ENCODE results near the gene UBR4.

Gene UBR4

GRCh38 chr1:19057182-19057779 is 152.8 kb downstream of the UBR4 start:
- Histone ChIP-seq H3K27ac (no peak overlapping the region), H3K36me3 (ENCODE audit: control insufficient read depth, insufficient read depth, low read length) (no peaks in the 10 kb centered on the region), H3K4me2 (ENCODE audit: low read length) (no peak overlapping the region), H3K4me3 (ENCODE audit: low read depth, low read length) (no peak overlapping the region), H2AFZ (no peak overlapping the region), H3K27me3 (ENCODE audit: control insufficient read depth, insufficient read depth, low read length) (no peaks in the 10 kb centered on the region), H3K9me3 (ENCODE audit: control insufficient read depth, low read length) (no peaks in the 10 kb centered on the region), H3K79me2 (no peaks in the 10 kb centered on the region), H3K4me1 (no peaks in the 10 kb centered on the region), H3K9ac (no peak overlapping the region)
- TF ChIP-seq CTCF (IDR thresholded peaks at IDR 0.05): no peak

- TF ChIP-seq CTCF (IDR thresholded peaks at IDR 0.05): no peak
Observed at GRCh38 chr1:19055701-19056100, 154.4 kb downstream of the UBR4 start.

GRCh38 chr1:19055001-19055400 is 155.1 kb downstream of the UBR4 start:
- no peak overlapping the region for H3K4me2 ChIP-seq (ENCODE audit: low read length)
- H3K4me3 ChIP-seq (ENCODE audit: low read depth, low read length): no peak overlapping the region
- H3K27me3 ChIP-seq (ENCODE audit: control insufficient read depth, insufficient read depth, low read length): no peaks in the 10 kb centered on the region
- no peak overlapping the region for H3K27ac ChIP-seq
- no peaks in the 10 kb centered on the region for H3K36me3 ChIP-seq (ENCODE audit: control insufficient read depth, insufficient read depth, low read length)
- no peaks in the 10 kb centered on the region for H3K4me1 ChIP-seq
- no peak for TF ChIP-seq CTCF (IDR thresholded peaks at IDR 0.05)
- H2AFZ ChIP-seq: no peak overlapping the region
- no peaks in the 10 kb centered on the region for H3K79me2 ChIP-seq
- H3K9ac ChIP-seq: no peak overlapping the region
- no peaks in the 10 kb centered on the region for H3K9me3 ChIP-seq (ENCODE audit: control insufficient read depth, low read length)

More at GRCh38 chr1:19055701-19056100, 154.4 kb downstream of the UBR4 start:
- no peaks in the 10 kb centered on the region for H3K4me1 ChIP-seq
- no peaks in the 10 kb centered on the region for H3K79me2 ChIP-seq
- H3K27me3 ChIP-seq (ENCODE audit: control insufficient read depth, insufficient read depth, low read length): no peaks in the 10 kb centered on the region
- no peak overlapping the region for H3K4me3 ChIP-seq (ENCODE audit: low read depth, low read length)
- no peak overlapping the region for H3K4me2 ChIP-seq (ENCODE audit: low read length)
- H2AFZ ChIP-seq: no peak overlapping the region
- no peaks in the 10 kb centered on the region for H3K36me3 ChIP-seq (ENCODE audit: control insufficient read depth, insufficient read depth, low read length)
- H3K27ac ChIP-seq: no peak overlapping the region
- no peak overlapping the region for H3K9ac ChIP-seq
- H3K9me3 ChIP-seq (ENCODE audit: control insufficient read depth, low read length): no peaks in the 10 kb centered on the region

- no peak overlapping the region for H3K4me2 ChIP-seq (ENCODE audit: low read length)
- no peaks in the 10 kb centered on the region for H3K27me3 ChIP-seq (ENCODE audit: control insufficient read depth, insufficient read depth, low read length)
- no peaks in the 10 kb centered on the region for H3K4me1 ChIP-seq
- no peaks in the 10 kb centered on the region for H3K79me2 ChIP-seq
- H3K9me3 ChIP-seq (ENCODE audit: control insufficient read depth, low read length): no peaks in the 10 kb centered on the region
- no peak for TF ChIP-seq CTCF (IDR thresholded peaks at IDR 0.05)
- H3K4me3 ChIP-seq (ENCODE audit: low read depth, low read length): no peak overlapping the region
- H3K9ac ChIP-seq: no peak overlapping the region
- H2AFZ ChIP-seq: no peak overlapping the region
- H3K36me3 ChIP-seq (ENCODE audit: control insufficient read depth, insufficient read depth, low read length): no peaks in the 10 kb centered on the region
- no peak overlapping the region for H3K27ac ChIP-seq
Observed at GRCh38 chr1:19054216-19054615, 155.8 kb downstream of the UBR4 start.

- Histone ChIP-seq H3K27me3 (ENCODE audit: control insufficient read depth, insufficient read depth, low read length) (no peaks in the 10 kb centered on the region), H3K9ac (no peak overlapping the region), H2AFZ (no peak overlapping the region), H3K9me3 (ENCODE audit: control insufficient read depth, low read length) (no peaks in the 10 kb centered on the region), H3K4me2 (ENCODE audit: low read length) (no peak overlapping the region), H3K4me3 (ENCODE audit: low read depth, low read length) (no peak overlapping the region), H3K4me1 (no peaks in the 10 kb centered on the region), H3K79me2 (no peaks in the 10 kb centered on the region), H3K36me3 (ENCODE audit: control insufficient read depth, insufficient read depth, low read length) (no peaks in the 10 kb centered on the region), H3K27ac (no peak overlapping the region)
- no peak for TF ChIP-seq CTCF (IDR thresholded peaks at IDR 0.05)
Observed at GRCh38 chr1:19053486-19053885, 156.6 kb downstream of the UBR4 start.
